Neural crest cell (in vitro differentiated cells): ENCODE results near the gene ARHGAP22. TPM values are rescaled to one million over a fixed set of nuclear protein-coding genes. Genes with fewer than 3 reads are reported as not detected.
A peak's percentile ranks its signal among the peaks of the same experiment; 100 is the strongest.

Source experiments
- DNase-seq: peaks from one replicate; pipeline ENCODE4 v3.0.0; 2021; ENCODE audit warnings: low read depth, mixed read lengths, low spot score
- H3K27ac Mint-ChIP-seq: one replicate; pipeline ENCODE4 v1.8.0; 2021; ENCODE audit warnings: mild to moderate bottlenecking, mixed read lengths; ENCODE audit not compliant: unreplicated experiment
- H3K27me3 Mint-ChIP-seq: 2 replicates; pipeline ENCODE4 v1.8.0; 2021; ENCODE audit warnings: low read depth, mild to moderate bottlenecking, mixed read lengths
- H3K36me3 Mint-ChIP-seq: 2 replicates; pipeline ENCODE4 v1.8.0; 2021; ENCODE audit warnings: low read depth, mild to moderate bottlenecking, mixed read lengths
- H3K4me1 Mint-ChIP-seq: 2 replicates; pipeline ENCODE4 v1.8.0; 2021; ENCODE audit warnings: mixed read lengths
- H3K4me3 Mint-ChIP-seq: one replicate; pipeline ENCODE4 v1.8.0; 2021; ENCODE audit warnings: mild to moderate bottlenecking, mixed read lengths
- H3K9me3 Mint-ChIP-seq: 2 replicates; pipeline ENCODE4 v1.8.0; 2021; ENCODE audit warnings: mixed read lengths
- CTCF ChIP-seq: fragments of 200-600 bp; sonication (generic); conservative IDR thresholded peaks from 2 replicates; pipeline ENCODE4 v1.5.0; 2021; ENCODE audit warnings: antibody characterized with exemption, mild to moderate bottlenecking
- total RNA-seq: library from RNA; stranded (reverse); gene quantifications from 2 replicates; pipeline ENCODE4 v1.2.1, GENCODE V29; 2021

The ARHGAP22 gene
- total RNA-seq, 1 donor from 2014 or later: 5.2 TPM

GRCh38 chr10:48600645-48601505, 4.0 kb downstream of the ARHGAP22 start:
- no peak overlapping the region for H3K27ac Mint-ChIP-seq
- peaks cover 17% of the 10 kb centered on the region for H3K4me1 Mint-ChIP-seq
- no peak for DNase-seq
- H3K4me3 Mint-ChIP-seq: no peak overlapping the region
- no peaks in the 10 kb centered on the region for H3K9me3 Mint-ChIP-seq
- H3K27me3 Mint-ChIP-seq: peaks cover 27% of the 10 kb centered on the region
- no peaks in the 10 kb centered on the region for H3K36me3 Mint-ChIP-seq
- TF ChIP-seq CTCF: no peak

GRCh38 chr10:48599830-48600134, 5.1 kb downstream of the ARHGAP22 start:
- DNase-seq: no peak
- Mint-ChIP-seq H3K9me3 (no peaks in the 10 kb centered on the region), H3K36me3 (no peaks in the 10 kb centered on the region), H3K27me3 (peaks cover 17% of the 10 kb centered on the region), H3K4me1 (peaks cover 18% of the 10 kb centered on the region), H3K27ac (no peak overlapping the region), H3K4me3 (no peak overlapping the region)
- no peak for TF ChIP-seq CTCF

GRCh38 chr10:48598936-48599829, 5.7 kb downstream of the ARHGAP22 start:
- no peak for DNase-seq
- Mint-ChIP-seq H3K27me3 (peaks cover 11% of the 10 kb centered on the region), H3K4me3 (no peak overlapping the region), H3K27ac (no peak overlapping the region), H3K4me1 (peaks cover 19% of the 10 kb centered on the region), H3K9me3 (no peaks in the 10 kb centered on the region), H3K36me3 (no peaks in the 10 kb centered on the region)
- no peak for TF ChIP-seq CTCF

- no peak overlapping the region for H3K4me3 Mint-ChIP-seq
- H3K27me3 Mint-ChIP-seq: peaks cover 5% of the 10 kb centered on the region
- H3K27ac Mint-ChIP-seq: peak overlapping the region; percentile 85
- TF ChIP-seq CTCF: no peak
- DNase-seq: no peak
- peaks cover 19% of the 10 kb centered on the region for H3K4me1 Mint-ChIP-seq
- no peaks in the 10 kb centered on the region for H3K36me3 Mint-ChIP-seq
- H3K9me3 Mint-ChIP-seq: no peaks in the 10 kb centered on the region
These were observed 6.5 kb downstream of the ARHGAP22 start for GRCh38 chr10:48598243-48598935.

- no peak for TF ChIP-seq CTCF
- DNase-seq: no peak
- no peak overlapping the region for H3K4me3 Mint-ChIP-seq
- H3K27me3 Mint-ChIP-seq: no peaks in the 10 kb centered on the region
- no peaks in the 10 kb centered on the region for H3K9me3 Mint-ChIP-seq
- no peak overlapping the region for H3K27ac Mint-ChIP-seq
- H3K36me3 Mint-ChIP-seq: no peaks in the 10 kb centered on the region
- peaks cover 19% of the 10 kb centered on the region for H3K4me1 Mint-ChIP-seq
These were observed 9.3 kb downstream of the ARHGAP22 start for GRCh38 chr10:48595539-48595932.
